ENCODE measurements around the gene FAM234B. TPM values are rescaled to one million over a fixed set of nuclear protein-coding genes. Genes with fewer than 3 reads are reported as not detected.

The FAM234B gene
- total and polyA plus RNA-seq, 2 of the 8 experiments (the other 6 are each of a cell fraction or from before 2014, with no cell fraction given) = 12.5 to 29.1 TPM

DNA sequence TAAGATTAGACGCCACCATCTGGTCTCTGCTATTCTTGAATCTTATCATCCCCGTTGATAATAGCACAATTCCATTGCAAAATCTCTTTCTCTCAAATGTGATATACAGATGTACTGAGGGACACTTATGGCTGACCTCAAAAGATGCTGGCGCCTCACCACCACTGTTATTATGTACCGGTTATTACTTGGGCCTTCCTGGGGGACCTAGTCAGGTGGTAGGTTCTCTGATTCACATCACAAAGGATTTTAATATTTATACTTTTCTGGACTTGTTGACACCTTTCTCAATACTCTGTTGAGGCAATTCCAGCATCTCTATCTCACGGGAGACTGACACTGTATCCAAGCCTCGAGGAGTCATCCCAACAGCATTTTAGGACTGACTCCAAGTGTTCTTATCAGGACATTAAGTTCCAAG lies 21.3 kb upstream of the FAM234B start:
- Histone ChIP-seq H4K91ac (replicated peaks; ENCODE audit: insufficient read length, low read length) (no peak overlapping the region), H4K20me1 (replicated peaks in 1 of 2; ENCODE audit: control insufficient read depth in 1 of 2, insufficient read depth in 2 of 2, low read length in 2 of 2) (no peaks in the 10 kb centered on the region), H3K4me2 (ENCODE audit: insufficient read depth in 1 of 2, low read depth in 2 of 2, low read length in 2 of 2) (no peak overlapping the region), H3K79me1 (ENCODE audit: low read depth, low read length) (no peaks in the 10 kb centered on the region), H3K36me3 (ENCODE audit: control insufficient read depth in 2 of 4, insufficient read depth in 4 of 4, low read length in 3 of 4) (no peaks in the 10 kb centered on the region), H3K27me3 (replicated peaks in 1 of 4; ENCODE audit: control insufficient read depth in 3 of 4, extremely low read depth in 1 of 4, insufficient read depth in 3 of 4, low read length in 3 of 4) (no peaks in the 10 kb centered on the region), H2AK5ac (ENCODE audit: low read depth, low read length) (no peak overlapping the region), H3K9ac (replicated peaks in 1 of 4; ENCODE audit: extremely low read depth in 1 of 4, low read depth in 3 of 4, low read length in 3 of 4) (no peak overlapping the region), H3K18ac (ENCODE audit: extremely low read depth, low read length) (no peak overlapping the region), H3K23me2 (ENCODE audit: low read depth, low read length) (no peaks in the 10 kb centered on the region), H4K5ac (ENCODE audit: insufficient read length, low read depth, low read length) (no peak overlapping the region), H2BK120ac (replicated peaks; ENCODE audit: low read depth, low read length) (no peak overlapping the region), H2BK20ac (ENCODE audit: low read length) (no peak overlapping the region), H3K27ac (ENCODE audit: low read depth, low read length) (no peak overlapping the region), H4K8ac (ENCODE audit: extremely low read depth, insufficient read depth, low read length) (no peak overlapping the region), H2BK15ac (ENCODE audit: low read length) (no peak overlapping the region), H3K56ac (replicated peaks; ENCODE audit: insufficient read length, low read depth, low read length) (no peak overlapping the region), H3K79me2 (ENCODE audit: control insufficient read depth in 1 of 2, insufficient read depth in 2 of 2, low read length in 2 of 2) (no peaks in the 10 kb centered on the region), H3K9me3 (ENCODE audit: insufficient read depth in 2 of 2, low read depth in 1 of 2, low read length in 1 of 2) (0 out of 4 replicates have a peak, but pooled peaks cover 0 to 3% of the 10 kb centered on the region in 2 experiments), H2BK5ac (ENCODE audit: low read depth, low read length) (no peak overlapping the region), H3K14ac (ENCODE audit: insufficient read length) (no peak overlapping the region), H3K4ac (replicated peaks; ENCODE audit: insufficient read length, low read depth, low read length) (no peak overlapping the region), H2AFZ (ENCODE audit: low read length) (no peak overlapping the region), H3K4me1 (replicated peaks in 1 of 4; ENCODE audit: control insufficient read depth in 3 of 4, insufficient read depth in 4 of 4, low read length in 3 of 4) (no peaks in the 10 kb centered on the region; a peak in 1 of 7 replicates), H2BK12ac (ENCODE audit: low read depth, low read length) (no peak overlapping the region), H3K23ac (ENCODE audit: insufficient read length) (no peak overlapping the region), H3K4me3 (ENCODE audit: extremely low read depth in 1 of 4, insufficient read depth in 2 of 4, low read depth in 3 of 4, low read length in 4 of 4) (no peak overlapping the region)
- 93% methylated on average over 6 of the region's 6 CpGs; no CpG with 5 or more reads in 1 of the 2 experiments for WGBS, 2 experiments (ENCODE audit: extremely low coverage in 1 of 2, insufficient coverage in 1 of 2, insufficient read length in 1 of 2, insufficient replicate concordance in 2 of 2, low coverage in 1 of 2, low lambda C conversion rate in 2 of 2, missing lambda C conversion rate in 1 of 2)
- CTCF ChIA-PET (ENCODE audit: partially characterized antibody) = interaction anchor here (1.5 to 2.1 kb wide), 2 partner anchors 37 to 47 kb away, joined by 4 read pairs; no protein-coding TSS in a partner anchor
- FAIRE-seq = no peak
- no peak for DNase-seq (ENCODE audit: low read depth in 1 of 2, low spot score in 2 of 2)
- TF ChIP-seq RNF2 (IDR thresholded peaks at IDR 0.05; ENCODE audit: borderline replicate concordance, low read depth, low read length, missing control alignments, poor library complexity, severe bottlenecking) = no peak
- TF ChIP-seq CBX5 (IDR thresholded peaks at IDR 0.05; ENCODE audit: low read depth, low read length) = no peak
- TF ChIP-seq JUN (IDR thresholded peaks at IDR 0.05; ENCODE audit: low read depth, low read length) = no peak
- no peak for TF ChIP-seq CBX8 (IDR thresholded peaks at IDR 0.05; ENCODE audit: borderline replicate concordance, low read depth, low read length)
- no peak for TF ChIP-seq KDM5A (IDR thresholded peaks at IDR 0.05; ENCODE audit: low read length)
- TF ChIP-seq ATF2 (IDR thresholded peaks at IDR 0.05; ENCODE audit: low read length) = no peak
- no peak for TF ChIP-seq HDAC6 (IDR thresholded peaks at IDR 0.05; ENCODE audit: low read depth, low read length)
- POLR2A ChIA-PET (ENCODE audit: partially characterized antibody) = interaction anchor here (0.7 kb wide), 1 partner anchor 10 kb away, joined by 3 read pairs; no protein-coding TSS in a partner anchor
